Neural cell (in vitro differentiated cells): ENCODE measurements around the gene SAE1.

Experiments used
- CTCF ChIP-seq: fragments of 450-650 bp; IDR thresholded peaks from 2 replicates; pipeline ENCODE4 v1.5.1; 2014; ENCODE audit warnings: antibody characterized with exemption, mild to moderate bottlenecking, moderate library complexity; ENCODE audit not compliant: poor library complexity, severe bottlenecking
- EP300 ChIP-seq: fragments of 450-650 bp; conservative IDR thresholded peaks from 2 replicates; pipeline ENCODE4 v1.6.1; 2014; ENCODE audit warnings: antibody characterized with exemption, mild to moderate bottlenecking, moderate library complexity; ENCODE audit not compliant: poor library complexity, severe bottlenecking
- EZH2 ChIP-seq: fragments of 200-600, 300-800 bp; shearing (Covaris generic), sonication (generic); IDR thresholded peaks from 2 replicates; pipeline ENCODE4 v1.6.1; 2014; ENCODE audit warnings: antibody characterized with exemption, low read length, borderline replicate concordance, mild to moderate bottlenecking; ENCODE audit not compliant: insufficient read depth, poor library complexity, severe bottlenecking
- MXI1 ChIP-seq: fragments of 450-650 bp; conservative IDR thresholded peaks from 2 replicates; pipeline ENCODE4 v1.6.1; 2014; ENCODE audit warnings: antibody characterized with exemption, mild to moderate bottlenecking; ENCODE audit not compliant: poor library complexity, severe bottlenecking
- POLR2AphosphoS5 ChIP-seq: IDR thresholded peaks from 2 replicates; pipeline ENCODE4 v1.6.1; 2012
- RAD21 ChIP-seq: fragments of 450-650 bp; conservative IDR thresholded peaks from 2 replicates; pipeline ENCODE4 v1.6.1; 2014; ENCODE audit warnings: antibody characterized with exemption, mild to moderate bottlenecking, moderate library complexity
- SMC3 ChIP-seq: fragments of 450-650 bp; conservative IDR thresholded peaks from 2 replicates; pipeline ENCODE4 v1.6.1; 2014; ENCODE audit warnings: antibody characterized with exemption, mild to moderate bottlenecking, moderate library complexity; ENCODE audit not compliant: poor library complexity

- no peak for TF ChIP-seq CTCF
- TF ChIP-seq EZH2, result no peak
- TF ChIP-seq POLR2AphosphoS5, result no peak
- no peak for TF ChIP-seq EP300
- no peak for TF ChIP-seq RAD21
- TF ChIP-seq MXI1, result no peak
- TF ChIP-seq SMC3, result no peak
Measured at GRCh38 chr19:47132194-47132852, 1.7 kb downstream of the SAE1 start.
